C4-2B (cell line): ENCODE measurements around the gene ZDHHC24.

Experiments
- CTCF ChIP-seq: fragments of 450-650 bp; conservative IDR thresholded peaks from 2 replicates; pipeline ENCODE4 v1.5.1; 2017; ENCODE audit warnings: mild to moderate bottlenecking
- ZFX ChIP-seq: fragments of 450-650 bp; IDR thresholded peaks from 2 replicates; pipeline ENCODE4 v1.6.1; 2017

- no peak for TF ChIP-seq CTCF
- TF ChIP-seq ZFX, result no peak
These were observed 19.1 kb upstream of the ZDHHC24 start for GRCh38 chr11:66564984-66565383.
